ENCODE measurements around the gene CASP10. TPM values are rescaled to one million over a fixed set of nuclear protein-coding genes. Genes with fewer than 3 reads are reported as not detected.

The CASP10 gene
- total and polyA plus RNA-seq, 2 of the 4 experiments (the other 2 are of a cell fraction): 0.12 to 0.90 TPM

DNA sequence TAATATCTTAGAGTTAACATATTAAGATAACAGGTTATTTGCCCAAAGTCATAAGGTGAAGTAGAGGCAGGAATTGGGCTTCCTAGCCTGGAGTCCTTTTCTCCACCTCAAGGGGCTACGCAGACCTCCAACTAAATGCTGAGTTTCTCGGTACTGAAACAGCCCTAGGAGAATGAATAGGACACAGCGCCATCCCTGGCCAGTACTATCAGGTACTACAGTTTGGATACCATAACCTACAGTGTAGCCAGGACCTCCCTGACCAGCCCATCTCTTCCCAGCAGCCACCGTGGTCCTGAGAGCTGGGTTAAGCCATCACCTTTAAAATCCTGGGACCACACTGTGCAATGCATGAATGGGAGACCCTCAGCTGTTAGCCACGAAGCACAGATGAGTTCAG lies 93.0 kb downstream of the CASP10 start:
- Histone ChIP-seq H3K23ac (ENCODE audit: low read depth, low read length) (no peak overlapping the region), H2AK5ac (ENCODE audit: low read depth, low read length) (no peak overlapping the region), H2BK15ac (ENCODE audit: low read depth, low read length) (no peak overlapping the region), H2BK5ac (ENCODE audit: low read depth, low read length, poor library complexity, severe bottlenecking) (no peak overlapping the region), H3K9me1 (ENCODE audit: insufficient read depth, low read length) (0 out of 2 replicates have a peak, but pooled peaks cover 4% of the 10 kb centered on the region), H3K4me2 (ENCODE audit: low read depth, low read length) (no peak overlapping the region), H4K8ac (ENCODE audit: low read depth in 2 of 2, low read length in 2 of 2) (no peak overlapping the region), H2BK20ac (ENCODE audit: low read depth, low read length) (no peak overlapping the region), H3K56ac (ENCODE audit: extremely low read depth, insufficient read depth, low read length) (no peak overlapping the region), H3K9ac (ENCODE audit: low read depth, low read length) (no peak overlapping the region), H3K4ac (ENCODE audit: low read depth, low read length) (no peak overlapping the region), H3K14ac (replicated peaks; ENCODE audit: low read depth, low read length) (no peak overlapping the region), H4K91ac (ENCODE audit: insufficient read depth, low read depth, low read length) (no peak overlapping the region), H3K4me1 (ENCODE audit: control insufficient read depth, insufficient read depth, low read length) (no peaks in the 10 kb centered on the region), H3K27me3 (ENCODE audit: control insufficient read depth, insufficient read depth, low read length) (no peaks in the 10 kb centered on the region), H4K20me1 (ENCODE audit: insufficient read depth, low read length) (no peaks in the 10 kb centered on the region), H3K4me3 (ENCODE audit: insufficient read depth, low read depth, low read length) (no peak overlapping the region), H3K27ac (ENCODE audit: insufficient read depth, low read length) (no peak overlapping the region), H4K5ac (ENCODE audit: low read depth, low read length) (no peak overlapping the region), H2AK9ac (replicated peaks; ENCODE audit: low read depth, low read length, poor library complexity) (no peak overlapping the region), H2BK120ac (ENCODE audit: low read depth, low read length) (no peak overlapping the region), H3K36me3 (ENCODE audit: control insufficient read depth, insufficient read depth, low read length) (peaks cover 16% of the 10 kb centered on the region), H3K18ac (ENCODE audit: low read depth, low read length) (no peak overlapping the region), H2AFZ (replicated peaks; ENCODE audit: low read length, poor library complexity) (no peak overlapping the region), H3K79me1 (ENCODE audit: low read depth in 1 of 2, low read length in 2 of 2) (no peaks in the 10 kb centered on the region), H3K9me3 (ENCODE audit: control insufficient read depth, insufficient read depth, low read length) (no peaks in the 10 kb centered on the region)
- in situ Hi-C loops (cut with MboI; ENCODE audit: low sequenced_read_pairs) (no loop called here), dilution Hi-C loops (cut with HindIII; ENCODE audit: low sequenced_read_pairs, unreplicated experiment) (no loop called here), intact Hi-C loops (cut with micrococcal nuclease) (no loop called here)
- 67% methylated on average over 1 of the region's 5 CpGs; no CpG with 5 or more reads in 1 of the 2 experiments for WGBS, 2 experiments (ENCODE audit: extremely low coverage in 2 of 2, insufficient read length in 1 of 2)
- no peak for TF ChIP-seq CTCF (conservative IDR thresholded peaks at IDR 0.05; ENCODE audit: low read depth, low read length)
- no peak for TF ChIP-seq NFE2L2 (IDR thresholded peaks at IDR 0.05; ENCODE audit: low read depth, low read length)
- no peak for TF ChIP-seq MXI1 (IDR thresholded peaks at IDR 0.05; ENCODE audit: borderline replicate concordance, low read depth, low read length)
- no peak for TF ChIP-seq CEBPB (IDR thresholded peaks at IDR 0.05; ENCODE audit: low read depth, low read length)
- TF ChIP-seq MAZ (IDR thresholded peaks at IDR 0.05; ENCODE audit: borderline replicate concordance, low read depth, low read length): no peak
- TF ChIP-seq MAFK (IDR thresholded peaks at IDR 0.05; ENCODE audit: low read depth, low read length): no peak
- TF ChIP-seq RFX5 (IDR thresholded peaks at IDR 0.05; ENCODE audit: low read depth, low read length): no peak
- TF ChIP-seq ELK1 (IDR thresholded peaks at IDR 0.05; ENCODE audit: borderline replicate concordance, low read depth, low read length): no peak
- no peak for TF ChIP-seq BHLHE40 (IDR thresholded peaks at IDR 0.05; ENCODE audit: low read depth, low read length)
- no peak for TF ChIP-seq CHD1 (IDR thresholded peaks at IDR 0.05; ENCODE audit: low read depth, low read length)
- no peak for TF ChIP-seq RAD21 (IDR thresholded peaks at IDR 0.05; ENCODE audit: low read length)
- no peak for TF ChIP-seq SMC3 (IDR thresholded peaks at IDR 0.05; ENCODE audit: low read depth, low read length)
- no peak for TF ChIP-seq RCOR1 (IDR thresholded peaks at IDR 0.05; ENCODE audit: insufficient replicate concordance, low read length)
- no peak for ATAC-seq (ENCODE audit: low read depth)
- DNase-seq: no peak
- no TSS peak for BruUV-seq (replicated peaks)
- POLR2A ChIA-PET (ENCODE audit: unreplicated experiment): no interaction called here
- CTCF ChIA-PET: no interaction called here

Measured in IMR-90 (cell line).